Ovary (tissue), 9 donors: ENCODE results near the gene PDCD6IP. TPM values are rescaled to one million over a fixed set of nuclear protein-coding genes. Genes with fewer than 3 reads are reported as not detected.

Source experiments
- DNase-seq, 5 donors: peaks; one replicate each; pipeline ENCODE4 v3.0.0-alpha.2; 2019 to 2020
- H3K27ac ChIP-seq, 2 donors: fragments of 200-600 bp; one replicate each; pipeline versions ENCODE4 v1.5.1 to v1.8.0; 2019 to 2022
- H3K27me3 ChIP-seq: fragments of 200-600 bp; one replicate; pipeline ENCODE4 v1.8.0; 2022
- H3K36me3 ChIP-seq: fragments of 200-600 bp; sonication (generic); one replicate; pipeline ENCODE4 v1.5.1; 2019
- H3K4me1 ChIP-seq: one replicate; pipeline ENCODE4 v1.8.1; 2013; ENCODE audit warnings: mild to moderate bottlenecking, moderate library complexity; ENCODE audit not compliant: insufficient read depth
- H3K4me3 ChIP-seq: fragments of 200-600 bp; sonication (generic); one replicate; pipeline ENCODE4 v1.5.1; 2017
- H3K9me3 ChIP-seq, 2 donors: fragments of 200-600 bp in 1 of 2; sonication (generic) in 1 of 2; one replicate each; pipeline versions ENCODE4 v1.5.1 to v1.8.1; 2013 to 2019; ENCODE audit warnings: mild to moderate bottlenecking in 1 of 2, moderate library complexity in 1 of 2
- CTCF ChIP-seq, 3 donors: fragments of 450-650 bp in 2 of 3; fragments of 200-600 bp in 1 of 3; IDR thresholded peaks; one replicate each; pipeline versions ENCODE4 v1.5.1 to v1.8.0; 2016 to 2022; ENCODE audit warnings: antibody characterized with exemption in 3 of 3, mild to moderate bottlenecking in 1 of 3
- EP300 ChIP-seq: sonication (generic); formaldehyde crosslinking; IDR thresholded peaks from one replicate; pipeline ENCODE4 v1.6.1; 2017; ENCODE audit warnings: antibody characterized with exemption
- POLR2A ChIP-seq: fragments of 450-650 bp; IDR thresholded peaks from one replicate; pipeline ENCODE4 v1.6.1; 2017; ENCODE audit warnings: antibody characterized with exemption, mild to moderate bottlenecking, moderate library complexity
- WGBS, 3 donors: extraction: QIAGEN DNeasy Blood & Tissue Kit in 1 of 3; methylation state at CpG; one replicate each; pipeline versions ENCODE4 v1.1.5 to v1.1.7; 2013 to 2017; 5-methylcytosine and 5-hydroxymethylcytosine counted together
- intact Hi-C, 4 donors: fragments of 100-400 bp; cut with DNase I; formaldehyde crosslinking; loops; one replicate each; pipeline versions ENCODE4 v1.11.0 to v1.15.1; 2022 to 2023
- polyA plus RNA-seq, 2 donors: library from polyadenylated mRNA; stranded (reverse); fragments of 200-250 nt in 1 of 2; fragments of 350-450 nt in 1 of 2; fragmentation: Illumina TruSeq in 1 of 2; extraction: RNeasy Lipid Tissue Mini Kit (QIAGEN cat#74804) in 1 of 2; gene quantifications; one replicate each; pipeline ENCODE4 v1.2.3, GENCODE V29; 2013 to 2014
- total RNA-seq, 7 donors: library from RNA; depleted of rRNA in 2 of 7; stranded (reverse); fragments of >200 nt in 2 of 7; fragmentation: NEBNext Ultra II Directional in 3 of 7; extraction: Animal tissue kit (Norgen Biotek cat#: 25700) in 3 of 7; gene quantifications; one replicate each; pipeline versions ENCODE4 v1.1.0 to v1.2.4, GENCODE V29; 2016 to 2023
- donor health status: DM: no; HTN: no; CAD: no; lungs with moderate emphysema.
- donor health status: DM: no; HTN: no; CAD: no.
- donor health status: Bipolar disorder and iron deficiency.
- donor health status: DM: yes; HTN: yes; CAD: no.
- donor health status: DM: no; HTN: no; CAD: no.
- donor health status: DM: yes; HTN: yes; CAD: no.

PDCD6IP gene
- total and polyA plus RNA-seq, 9 donors, result 40.0 to 166 (median 126) TPM

GRCh38 chr3:33898901-33899300 is 100.5 kb downstream of the PDCD6IP start:
- TF ChIP-seq CTCF (IDR thresholded peaks at IDR 0.05), result no peak
- no peak for TF ChIP-seq POLR2A
- no peak for TF ChIP-seq EP300
- no peaks in the 10 kb centered on the region for H3K27me3 ChIP-seq
- H3K4me3 ChIP-seq, result no peak overlapping the region
- WGBS, 3 donors, result 69 to 78% (median 73%) methylated on average over 2 of the region's 2 CpGs
- intact Hi-C loops, result no loop called here
- H3K4me1 ChIP-seq, result no peaks in the 10 kb centered on the region
- no peaks in the 10 kb centered on the region for H3K36me3 ChIP-seq
- DNase-seq, result no peak
- no peaks in the 10 kb centered on the region for H3K9me3 ChIP-seq
- H3K27ac ChIP-seq, result no peak overlapping the region

- TF ChIP-seq POLR2A (no peak), CTCF (IDR thresholded peaks at IDR 0.05) (no peak), EP300 (no peak)
- Histone ChIP-seq H3K36me3 (no peaks in the 10 kb centered on the region), H3K27me3 (no peaks in the 10 kb centered on the region), H3K4me1 (no peaks in the 10 kb centered on the region), H3K4me3 (no peak overlapping the region), H3K27ac (no peak overlapping the region), H3K9me3 (no peaks in the 10 kb centered on the region)
- intact Hi-C loops, result no loop called here
- no peak for DNase-seq
Observed at GRCh38 chr3:33900440-33900808, 102.0 kb downstream of the PDCD6IP start.

GRCh38 chr3:33900809-33901505 is 102.5 kb downstream of the PDCD6IP start:
- 79 to 83% (median 81%) methylated on average over 11 of the region's 11 CpGs for WGBS, 3 donors
- H3K9me3 ChIP-seq, result no peaks in the 10 kb centered on the region
- intact Hi-C loops, result no loop called here
- no peaks in the 10 kb centered on the region for H3K4me1 ChIP-seq
- H3K4me3 ChIP-seq, result no peak overlapping the region
- no peaks in the 10 kb centered on the region for H3K27me3 ChIP-seq
- no peak for DNase-seq
- no peak overlapping the region for H3K27ac ChIP-seq
- TF ChIP-seq CTCF (IDR thresholded peaks at IDR 0.05) (no peak), EP300 (no peak), POLR2A (no peak)
- H3K36me3 ChIP-seq, result no peaks in the 10 kb centered on the region

GRCh38 chr3:33901862-33902563 is 103.6 kb downstream of the PDCD6IP start:
- TF ChIP-seq POLR2A, result no peak
- TF ChIP-seq EP300, result no peak
- TF ChIP-seq CTCF (IDR thresholded peaks at IDR 0.05), result no peak
- Histone ChIP-seq H3K4me3 (no peak overlapping the region), H3K27me3 (no peaks in the 10 kb centered on the region), H3K4me1 (no peaks in the 10 kb centered on the region), H3K27ac (no peak overlapping the region), H3K9me3 (no peaks in the 10 kb centered on the region), H3K36me3 (no peaks in the 10 kb centered on the region)
- 77 to 80% (median 77%) methylated on average over 6 of the region's 6 CpGs for WGBS, 3 donors
- DNase-seq, result no peak
- intact Hi-C loops, result no loop called here
